Measurements from ENCODE around the gene TAOK1. TPM values are rescaled to one million over a fixed set of nuclear protein-coding genes. Genes with fewer than 3 reads are reported as not detected.

Gene TAOK1
- total RNA-seq, 3 donors from 2014 or later (not counting 1 experiment from before 2014, with no cell fraction given): 55.4 to 76.9 (median 70.0) TPM

DNA sequence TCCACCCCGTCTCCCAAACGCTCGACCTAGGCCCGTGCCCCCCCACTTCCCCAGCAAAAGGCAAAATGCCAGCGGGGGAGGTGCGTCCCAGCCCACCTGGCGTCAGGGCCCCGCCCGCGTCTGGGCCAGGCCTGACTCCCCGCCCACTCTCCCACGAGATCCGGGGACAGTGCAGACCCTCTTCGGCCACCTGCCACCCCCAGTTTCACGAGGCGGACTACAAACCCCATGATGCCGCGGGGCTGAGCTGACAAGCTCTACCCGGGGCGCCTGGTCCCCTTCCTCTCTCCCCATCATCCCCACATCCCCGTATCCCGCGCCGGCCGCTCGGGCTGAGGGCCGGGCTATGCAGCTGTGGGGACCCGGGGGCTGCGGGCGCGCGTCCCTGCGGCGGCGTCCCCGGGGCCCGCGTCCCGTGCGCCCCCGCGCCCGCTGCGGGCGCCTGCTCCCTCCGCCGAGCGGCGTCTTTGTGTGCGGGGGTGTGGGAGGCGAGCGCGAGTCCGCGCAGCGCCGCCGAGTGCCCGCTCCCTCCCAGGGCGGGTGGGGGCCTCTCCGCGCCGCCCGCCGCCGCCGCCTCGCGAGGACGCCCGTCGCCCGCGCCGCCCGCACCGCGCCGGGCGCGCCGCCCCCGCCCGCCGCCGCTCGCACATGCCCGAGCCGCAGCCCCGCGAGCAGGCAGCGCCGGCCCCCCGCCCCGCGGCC is 202.8 kb downstream of the TAOK1 start, which contains the start of gene ANKRD13B:
Gene ANKRD13B, plus strand, starts transcription at position 283 of the 702 bp plus-strand sequence. CDS start 490 bp downstream, outside the sequence.
- no peak within 1 kb of the TSS for H3K27ac ChIP-seq (ENCODE audit: low read length)
- TF ChIP-seq, protein P1, sequence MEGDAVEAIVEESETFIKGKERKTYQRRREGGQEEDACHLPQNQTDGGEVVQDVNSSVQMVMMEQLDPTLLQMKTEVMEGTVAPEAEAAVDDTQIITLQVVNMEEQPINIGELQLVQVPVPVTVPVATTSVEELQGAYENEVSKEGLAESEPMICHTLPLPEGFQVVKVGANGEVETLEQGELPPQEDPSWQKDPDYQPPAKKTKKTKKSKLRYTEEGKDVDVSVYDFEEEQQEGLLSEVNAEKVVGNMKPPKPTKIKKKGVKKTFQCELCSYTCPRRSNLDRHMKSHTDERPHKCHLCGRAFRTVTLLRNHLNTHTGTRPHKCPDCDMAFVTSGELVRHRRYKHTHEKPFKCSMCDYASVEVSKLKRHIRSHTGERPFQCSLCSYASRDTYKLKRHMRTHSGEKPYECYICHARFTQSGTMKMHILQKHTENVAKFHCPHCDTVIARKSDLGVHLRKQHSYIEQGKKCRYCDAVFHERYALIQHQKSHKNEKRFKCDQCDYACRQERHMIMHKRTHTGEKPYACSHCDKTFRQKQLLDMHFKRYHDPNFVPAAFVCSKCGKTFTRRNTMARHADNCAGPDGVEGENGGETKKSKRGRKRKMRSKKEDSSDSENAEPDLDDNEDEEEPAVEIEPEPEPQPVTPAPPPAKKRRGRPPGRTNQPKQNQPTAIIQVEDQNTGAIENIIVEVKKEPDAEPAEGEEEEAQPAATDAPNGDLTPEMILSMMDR (IDR thresholded peaks at IDR 0.05): no peak
- Mint-ChIP-seq H3K4me3 (peak within 1 kb of the TSS; percentile 77), H3K27me3 (ENCODE audit: low read depth in 2 of 2) (no peaks in the 10 kb centered on the region), H3K9me3 (no peaks in the 10 kb centered on the region), H3K4me1 (peaks cover 14 to 52% of the 10 kb centered on the region in 2 donors), H3K36me3 (no peaks in the 10 kb centered on the region), H3K27ac (peak within 1 kb of the TSS in 1 of 2 donors; percentile 40)
- peak within 1 kb of the TSS; percentile 50 for H3K4me3 ChIP-seq (ENCODE audit: low read length)
- WGBS (ENCODE audit: insufficient coverage): under 1% methylated on average over 96 of the region's 96 CpGs
- H3K4me1 ChIP-seq (ENCODE audit: control insufficient read depth, insufficient read depth, low read length): peaks cover 51% of the 10 kb centered on the region
- ATAC-seq (peak in 1 of 3 donors; percentile 4), DNase-seq (peak in 1 of 2 donors; percentile 54)
- intact Hi-C loops (cut with micrococcal nuclease): loop anchor here (1.0 kb wide), 1 partner anchor 22 kb away; no protein-coding TSS in a partner anchor
- H3K27me3 ChIP-seq (ENCODE audit: control insufficient read depth, insufficient read depth, low read length): peaks cover 3% of the 10 kb centered on the region
- H3K36me3 ChIP-seq (ENCODE audit: control insufficient read depth, insufficient read depth, low read length): no peaks in the 10 kb centered on the region
- no peaks in the 10 kb centered on the region for H3K9me3 ChIP-seq (ENCODE audit: control insufficient read depth, insufficient read depth, low read length)

DNA sequence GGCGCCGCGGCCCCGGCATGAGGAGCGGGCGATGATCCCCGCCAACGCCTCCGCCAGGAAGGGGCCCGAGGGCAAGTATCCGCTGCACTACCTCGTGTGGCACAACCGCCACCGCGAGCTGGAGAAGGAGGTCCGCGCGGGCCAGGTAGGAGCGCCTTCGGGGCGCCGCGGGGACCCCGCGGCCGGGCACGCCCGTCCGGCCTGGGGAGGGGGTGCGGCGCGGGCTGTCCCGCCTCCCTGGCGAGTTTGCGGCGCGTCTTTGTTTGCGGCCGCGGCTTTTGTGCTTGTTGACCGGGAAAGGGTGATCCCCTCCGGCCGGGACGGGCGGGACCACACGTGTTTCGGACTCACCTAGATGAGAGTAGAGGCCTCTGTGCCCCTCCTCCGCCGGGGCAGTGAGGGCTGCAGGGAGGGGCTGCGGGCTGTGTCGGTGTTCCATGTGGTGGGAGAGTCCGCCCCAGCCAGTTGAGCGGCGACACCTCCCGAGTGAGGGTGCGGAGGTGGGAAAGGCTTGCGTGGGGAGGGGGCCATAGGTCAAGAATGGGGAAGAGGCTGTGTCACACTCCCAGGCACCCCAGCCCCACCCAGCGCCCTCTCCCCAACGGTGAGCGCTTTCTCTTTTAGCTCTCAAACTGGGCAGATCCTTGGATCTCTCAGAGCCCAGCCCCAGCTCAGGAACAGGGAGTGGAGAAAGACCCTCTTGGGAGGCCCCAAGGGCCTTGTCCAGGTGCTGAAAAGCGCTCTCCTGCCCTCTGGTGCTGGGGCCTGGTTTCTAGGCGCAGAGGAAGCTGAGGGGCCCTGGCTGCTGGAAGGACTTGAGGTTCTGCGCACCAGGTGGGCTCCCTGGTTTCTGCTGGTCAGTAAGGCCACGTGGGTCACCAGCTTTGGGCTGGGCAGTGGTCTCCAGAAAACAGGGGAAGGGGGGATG is 203.7 kb downstream of the TAOK1 start:
- TF ChIP-seq, protein P1 (IDR thresholded peaks at IDR 0.05): no peak
- peak in 1 of 2 donors; percentile 54 for DNase-seq
- no peak overlapping the region for H3K27ac ChIP-seq (ENCODE audit: low read length)
- Mint-ChIP-seq H3K9me3 (no peaks in the 10 kb centered on the region), H3K4me1 (peaks cover 9 to 43% of the 10 kb centered on the region in 2 donors), H3K27ac (no peak overlapping the region), H3K36me3 (no peaks in the 10 kb centered on the region), H3K27me3 (ENCODE audit: low read depth in 2 of 2) (peaks cover 2% of the 10 kb centered on the region in 2 donors), H3K4me3 (peak overlapping the region; percentile 68)
- intact Hi-C loops (cut with micrococcal nuclease): no loop called here
- no peak for ATAC-seq
- no peaks in the 10 kb centered on the region for H3K9me3 ChIP-seq (ENCODE audit: control insufficient read depth, insufficient read depth, low read length)
- H3K4me1 ChIP-seq (ENCODE audit: control insufficient read depth, insufficient read depth, low read length): peaks cover 43% of the 10 kb centered on the region
- peak overlapping the region; percentile 24 for H3K4me3 ChIP-seq (ENCODE audit: low read length)
- H3K27me3 ChIP-seq (ENCODE audit: control insufficient read depth, insufficient read depth, low read length): peaks cover 3% of the 10 kb centered on the region
- H3K36me3 ChIP-seq (ENCODE audit: control insufficient read depth, insufficient read depth, low read length): no peaks in the 10 kb centered on the region
- 4% methylated on average over 62 of the region's 64 CpGs for WGBS (ENCODE audit: insufficient coverage)

DNA sequence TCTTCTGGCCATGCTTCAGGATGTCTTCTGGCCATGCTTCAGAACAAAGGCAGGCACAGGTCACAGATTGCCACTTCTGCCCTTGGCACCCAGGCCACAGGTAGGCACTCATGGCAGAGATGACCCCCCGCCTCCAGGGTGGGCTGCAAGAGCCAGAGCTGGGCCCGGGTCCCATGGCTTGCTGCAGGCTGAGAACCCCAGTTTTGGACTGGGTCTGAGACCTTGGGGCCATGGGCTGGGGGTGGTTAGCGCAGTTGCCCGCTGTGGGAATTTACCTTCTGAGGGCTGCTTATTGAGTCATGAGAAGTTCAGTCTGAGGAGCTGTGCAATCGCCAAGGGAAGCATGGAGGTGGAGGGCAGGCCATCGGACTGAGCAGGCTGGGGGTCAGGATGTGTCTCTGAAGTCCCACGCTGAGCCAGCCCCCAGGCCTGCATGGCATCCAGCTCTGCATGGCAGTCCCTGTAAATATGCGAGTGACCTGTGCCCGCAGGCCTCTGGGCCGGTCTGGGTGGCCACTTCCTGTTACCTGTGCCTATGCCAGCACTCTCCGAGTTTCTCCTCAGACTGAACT is 204.4 kb downstream of the TAOK1 start:
- no peaks in the 10 kb centered on the region for H3K36me3 ChIP-seq (ENCODE audit: control insufficient read depth, insufficient read depth, low read length)
- TF ChIP-seq, protein P1 (IDR thresholded peaks at IDR 0.05): no peak
- 91% methylated on average over 11 of the region's 11 CpGs for WGBS (ENCODE audit: insufficient coverage)
- intact Hi-C loops (cut with micrococcal nuclease): no loop called here
- H3K9me3 Mint-ChIP-seq: no peaks in the 10 kb centered on the region
- no peak overlapping the region for H3K27ac ChIP-seq (ENCODE audit: low read length)
- ATAC-seq: no peak
- peak overlapping the region; percentile 40 for H3K4me3 Mint-ChIP-seq
- peaks cover 42% of the 10 kb centered on the region for H3K4me1 ChIP-seq (ENCODE audit: control insufficient read depth, insufficient read depth, low read length)
- no peak overlapping the region for H3K27ac Mint-ChIP-seq
- no peak for DNase-seq
- no peaks in the 10 kb centered on the region for H3K9me3 ChIP-seq (ENCODE audit: control insufficient read depth, insufficient read depth, low read length)
- no peak overlapping the region for H3K4me3 ChIP-seq (ENCODE audit: low read length)
- peaks cover 8% of the 10 kb centered on the region in 2 donors for H3K27me3 Mint-ChIP-seq (ENCODE audit: low read depth in 2 of 2)
- peaks cover 3% of the 10 kb centered on the region for H3K27me3 ChIP-seq (ENCODE audit: control insufficient read depth, insufficient read depth, low read length)
- H3K36me3 Mint-ChIP-seq: no peaks in the 10 kb centered on the region
- H3K4me1 Mint-ChIP-seq: peaks cover 9 to 43% of the 10 kb centered on the region in 2 donors
